ENCODE data around the gene HEPACAM2.

GRCh38 chr7:93265220-93265619 lies 39.0 kb upstream of the HEPACAM2 start:
- no peak for TF ChIP-seq CTCF (IDR thresholded peaks at IDR 0.05; ENCODE audit: insufficient read depth, low read length, poor library complexity, severe bottlenecking)
- no peak for TF ChIP-seq EZH2phosphoT487 (conservative IDR thresholded peaks at IDR 0.05; ENCODE audit: low read length)
